NK-92 (cell line): ENCODE data around the gene SLC39A3.
"Not testable (repeated sequence)": the region's sequence is repeated elsewhere in the genome, so short reads cannot be mapped to it uniquely, and the experiment has no call there.

Experiments used
- DNase-seq: peaks from one replicate; lab custom pipeline; 2025; ENCODE audit not compliant: unreplicated experiment; lab: John Stamatoyannopoulos, UW

The SLC39A3 gene

GRCh38 chr19:2723747-2724146 lies 16.1 kb downstream of the SLC39A3 start:
- DNase-seq: no peak

DNA sequence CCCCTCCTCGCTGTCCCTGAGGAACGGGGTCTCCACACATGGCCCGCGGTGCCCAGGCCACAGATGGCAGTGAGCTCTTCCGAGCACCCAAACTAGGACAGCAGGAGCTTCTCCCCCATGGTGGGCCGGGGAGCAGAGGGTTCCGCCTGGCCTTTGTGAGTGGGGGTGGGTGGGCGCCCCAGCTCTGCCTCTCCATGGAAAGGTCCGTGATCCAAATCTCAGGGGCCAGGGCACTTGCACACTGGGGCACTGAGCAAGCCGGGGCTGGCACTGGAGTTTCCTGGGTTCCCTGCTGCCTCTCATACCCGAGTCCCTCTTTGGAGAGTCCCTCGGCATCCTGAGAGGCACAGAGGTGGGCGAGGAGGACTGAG lies 16.5 kb downstream of the SLC39A3 start:
- no peak for DNase-seq

DNA sequence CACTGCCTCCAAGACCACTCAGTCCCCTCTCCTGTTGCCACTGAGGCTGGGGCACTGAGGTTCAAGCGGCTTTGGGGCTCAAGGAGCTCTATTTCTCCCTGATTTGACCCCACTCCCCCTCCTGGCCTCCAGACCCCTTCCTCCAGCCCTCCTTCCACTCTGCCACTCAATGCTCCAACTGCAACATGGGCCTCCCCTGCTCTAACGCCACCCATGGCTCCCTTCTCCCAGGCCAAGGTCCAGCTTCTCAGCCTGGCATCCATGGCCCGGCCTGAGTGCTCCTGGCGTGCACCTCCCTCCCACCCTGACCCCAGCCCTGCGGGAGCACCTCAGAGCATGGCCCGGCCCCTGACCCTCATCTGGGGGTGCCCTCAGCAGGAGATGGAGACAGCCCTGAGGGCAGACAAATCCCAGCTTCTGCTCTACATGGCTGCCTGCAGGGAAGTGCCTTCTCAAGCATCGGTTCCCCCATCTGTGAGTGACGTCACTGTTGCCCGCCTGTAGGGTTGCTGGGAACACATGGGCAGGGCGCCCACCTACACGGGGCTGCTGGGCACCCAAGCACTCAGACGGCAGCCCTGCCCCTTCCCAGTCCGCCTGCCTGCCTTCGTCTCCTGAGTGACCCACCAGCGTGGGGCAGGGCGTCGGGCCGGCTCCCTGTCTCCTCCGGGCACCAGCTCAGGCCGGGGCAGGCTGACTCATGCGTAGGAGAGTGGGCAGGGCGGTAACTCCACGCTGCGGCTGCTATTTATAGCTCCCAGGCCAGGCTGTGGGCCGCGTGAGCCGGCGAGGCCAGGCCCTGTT lies 17.1 kb downstream of the SLC39A3 start:
- no peak for DNase-seq

GRCh38 chr19:2721570-2722540 lies 18.0 kb downstream of the SLC39A3 start:
- DNase-seq: no peak

- DNase-seq: no peak
Observed at GRCh38 chr19:2720777-2721569, 18.8 kb downstream of the SLC39A3 start, which contains the start of gene DIRAS1. Gene DIRAS1, minus strand, starts transcription at chr19:2721372. Its CDS starts 3,566 bp downstream, at chr19:2717806.

DNA sequence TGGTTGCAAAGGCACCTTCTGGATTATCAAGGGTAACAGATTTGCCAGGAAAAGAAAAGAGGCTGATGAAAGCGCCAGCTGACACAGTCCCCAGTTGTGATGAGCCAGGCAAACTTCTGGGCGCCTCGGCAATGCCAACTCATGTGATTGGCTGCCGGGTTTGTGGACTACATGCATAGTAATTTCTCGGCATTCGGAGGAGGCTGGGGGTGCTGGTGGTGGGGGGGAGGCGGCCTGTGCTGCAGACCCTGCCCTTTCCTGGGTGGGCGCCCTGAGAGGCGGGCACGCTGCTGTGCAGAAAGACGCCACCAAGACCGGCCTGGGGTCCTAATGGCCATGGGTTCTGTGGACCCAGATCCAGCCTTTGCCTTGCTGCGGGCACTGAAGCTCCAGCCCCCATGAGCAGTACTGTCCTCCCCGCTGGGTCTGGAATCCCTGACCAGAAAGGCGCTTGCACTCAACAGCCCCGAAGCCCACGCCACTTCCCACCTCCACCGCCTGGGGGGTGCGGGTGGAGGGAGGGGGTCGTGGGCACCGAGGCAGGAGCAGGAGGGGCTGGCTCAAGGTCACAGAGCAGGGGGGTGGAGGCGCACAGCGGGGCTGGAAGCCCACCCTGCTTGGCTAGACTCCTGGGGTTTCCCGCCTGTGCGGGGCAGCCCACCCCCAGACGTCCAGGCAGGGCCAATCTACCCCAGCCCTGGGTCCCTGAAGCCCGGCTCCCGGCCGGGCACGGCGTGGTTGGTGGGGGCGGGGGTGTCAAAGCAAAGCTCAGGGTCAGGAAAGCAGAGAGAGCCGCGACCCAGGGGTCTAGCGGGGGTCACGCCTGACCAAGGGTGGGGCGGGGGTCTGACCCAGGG lies 19.7 kb downstream of the SLC39A3 start:
- DNase-seq: no peak

DNA sequence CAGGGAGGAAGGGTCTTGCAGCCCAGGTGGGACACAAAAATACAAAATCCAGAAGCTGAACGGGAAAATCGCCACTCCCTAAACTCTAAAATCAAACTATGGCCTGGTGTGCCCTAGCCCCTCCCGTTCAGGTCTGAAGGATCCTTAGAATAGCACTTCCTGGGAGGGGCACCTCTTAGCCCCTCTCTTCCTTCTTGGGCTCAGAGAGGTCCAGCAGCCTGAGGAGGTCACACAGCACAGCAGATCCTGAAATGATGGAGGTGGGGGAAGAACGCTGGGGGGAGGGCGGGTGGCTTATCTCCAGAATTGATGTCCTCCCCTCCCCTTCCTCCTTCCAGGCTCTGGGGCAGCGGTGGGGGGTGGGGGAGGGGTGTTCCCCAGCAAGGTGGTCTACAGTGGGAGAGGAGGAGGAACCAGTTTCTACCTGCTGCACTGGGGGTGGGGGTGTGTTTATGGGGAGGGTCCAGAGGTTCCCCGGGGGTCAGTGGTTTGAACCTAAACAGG lies 20.5 kb downstream of the SLC39A3 start:
- DNase-seq: no peak

DNA sequence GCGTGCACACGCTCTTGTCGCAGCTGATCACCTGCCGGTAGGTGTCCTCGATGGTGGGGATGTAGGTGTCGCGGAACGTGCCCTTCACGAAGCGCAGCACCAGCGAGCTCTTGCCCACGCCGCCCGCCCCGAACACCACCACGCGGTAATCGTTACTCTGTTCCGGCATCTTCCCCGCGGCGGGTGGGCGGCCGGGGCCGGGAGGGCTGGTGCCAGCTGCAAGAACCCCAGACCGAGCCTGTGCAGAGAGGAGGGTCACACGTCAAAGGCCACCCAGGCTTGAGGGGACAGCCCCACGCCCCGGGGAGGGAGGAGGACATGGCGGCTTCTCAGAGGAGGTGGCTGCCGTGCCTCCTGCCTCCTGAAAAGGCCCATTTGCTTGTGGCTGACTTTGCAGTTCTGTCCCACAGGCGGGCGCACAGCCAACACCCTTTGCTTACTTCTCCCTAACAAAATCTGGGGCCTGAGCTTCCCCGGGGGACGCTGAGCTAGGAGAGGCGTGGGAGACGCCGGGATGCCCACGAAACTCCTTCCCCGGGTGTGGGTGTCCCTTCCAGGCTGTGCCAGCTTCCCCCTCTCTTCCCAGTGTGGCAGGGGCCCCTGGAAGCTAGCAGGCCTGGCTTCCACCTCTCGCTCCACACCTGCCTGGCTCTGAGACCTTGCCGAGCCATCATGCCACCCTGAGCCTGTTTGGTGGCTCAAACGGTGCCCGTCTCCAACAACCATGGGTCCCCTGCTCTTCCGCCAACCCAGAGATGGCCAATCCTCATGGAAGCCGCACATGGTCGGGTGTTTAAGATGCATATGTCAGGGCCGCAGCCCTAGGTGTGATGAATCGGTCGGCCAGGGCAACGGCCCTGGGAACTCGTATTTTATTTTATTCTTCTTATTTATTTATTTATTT lies 21.9 kb downstream of the SLC39A3 start:
- DNase-seq: no peak

GRCh38 chr19:2716722-2717637 lies 22.8 kb downstream of the SLC39A3 start:
- DNase-seq: no peak

GRCh38 chr19:2716275-2716650 lies 23.6 kb downstream of the SLC39A3 start:
- DNase-seq: no peak

DNA sequence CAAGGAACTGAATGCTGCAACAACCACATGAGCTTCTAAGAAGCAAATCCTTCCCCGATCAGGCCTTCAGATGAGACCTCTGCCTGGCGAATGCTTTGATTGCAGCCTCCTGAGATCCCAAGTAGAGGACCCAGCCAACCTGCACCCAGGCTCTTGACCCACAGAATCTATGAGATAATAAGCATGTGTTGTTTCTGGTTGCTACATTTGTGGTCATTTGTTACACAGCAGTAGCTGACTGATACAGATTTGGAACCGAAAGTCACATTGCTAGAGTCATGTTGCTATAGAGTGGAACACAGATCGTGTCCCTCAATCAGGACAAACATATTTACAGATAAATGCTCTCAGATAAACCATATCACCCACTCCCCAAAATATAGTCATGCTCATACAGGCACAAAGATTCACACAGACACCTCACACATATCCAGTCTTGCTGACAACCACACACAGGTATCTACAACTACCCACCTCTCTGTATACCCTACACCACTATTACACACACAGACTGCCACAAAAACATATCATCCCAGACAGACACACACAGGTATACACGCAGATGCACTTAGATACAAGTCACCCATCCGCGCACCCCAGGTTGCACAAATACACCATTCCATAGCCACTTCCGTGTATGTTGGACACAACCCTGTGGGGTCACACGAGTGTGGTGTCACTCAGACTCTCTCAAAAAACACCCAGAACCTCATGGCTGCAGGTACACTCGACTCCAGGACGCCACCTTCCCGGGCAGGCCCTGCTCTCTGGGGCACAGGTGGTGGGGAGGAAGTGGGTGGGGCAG lies 24.1 kb downstream of the SLC39A3 start:
- no peak for DNase-seq

- DNase-seq: no peak
Observed at GRCh38 chr19:2714531-2715269, 25.1 kb downstream of the SLC39A3 start.

DNA sequence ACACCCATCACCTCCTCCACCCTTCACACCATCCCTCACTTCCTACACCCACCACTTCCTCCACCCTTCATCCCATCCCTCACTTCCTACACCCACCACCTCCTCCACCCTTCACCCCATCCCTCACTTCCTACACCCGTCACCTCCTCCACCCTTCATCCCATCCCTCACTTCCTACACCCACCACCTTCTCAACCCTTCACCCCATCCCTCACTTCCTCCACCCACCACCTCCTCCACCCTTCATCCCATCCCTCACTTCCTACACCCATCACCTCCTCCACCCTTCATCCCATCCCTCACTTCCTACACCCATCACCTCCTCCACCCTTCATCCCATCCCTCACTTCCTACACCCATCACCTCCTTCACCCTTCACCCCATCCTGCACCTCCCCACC lies 25.7 kb downstream of the SLC39A3 start:
- DNase-seq: not testable (repeated sequence)

GRCh38 chr19:2713170-2713569 lies 26.6 kb downstream of the SLC39A3 start:
- DNase-seq: not testable (repeated sequence)

- no peak for DNase-seq
Observed at GRCh38 chr19:2711875-2712205, 28.0 kb downstream of the SLC39A3 start.

- no peak for DNase-seq
Observed at GRCh38 chr19:2711172-2711874, 28.5 kb downstream of the SLC39A3 start.
